AG08396 (cell line): ENCODE results near the gene TMEM229B.

Source experiments
- DNase-seq: peaks from one replicate; pipeline ENCODE4 v3.0.0; 2012; ENCODE audit warnings: low spot score, mixed read lengths

The TMEM229B gene

DNA sequence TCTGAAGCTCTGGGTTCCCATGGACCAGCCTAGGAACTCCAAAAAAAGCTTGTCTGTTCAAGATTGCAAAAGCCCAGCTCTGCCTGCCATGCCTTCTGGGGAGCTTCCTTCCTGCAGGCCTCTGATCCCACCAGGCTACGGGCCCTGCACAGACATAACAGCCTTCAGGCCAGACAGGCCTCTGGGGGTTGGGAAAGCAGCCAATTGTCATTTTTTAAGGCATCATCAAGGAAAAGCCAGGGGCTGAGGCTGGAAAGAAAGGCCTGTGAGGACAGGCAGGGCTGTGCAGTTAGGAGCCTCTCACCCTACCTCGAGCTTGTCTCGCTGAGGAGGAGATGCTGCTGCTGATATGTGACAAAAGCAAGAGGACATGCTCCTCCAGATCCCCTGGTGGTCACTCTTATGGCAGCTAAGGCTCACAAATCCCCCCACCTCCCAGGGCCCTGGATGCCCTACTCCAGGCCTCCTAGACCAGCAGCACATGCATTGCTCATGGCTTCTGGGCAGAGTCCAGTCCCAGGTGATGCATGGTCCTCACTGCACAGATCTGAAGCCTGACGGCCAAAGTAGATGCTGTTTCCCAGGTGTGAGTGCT, 2.9 kb downstream of the TMEM229B start:
- no peak for DNase-seq

DNA sequence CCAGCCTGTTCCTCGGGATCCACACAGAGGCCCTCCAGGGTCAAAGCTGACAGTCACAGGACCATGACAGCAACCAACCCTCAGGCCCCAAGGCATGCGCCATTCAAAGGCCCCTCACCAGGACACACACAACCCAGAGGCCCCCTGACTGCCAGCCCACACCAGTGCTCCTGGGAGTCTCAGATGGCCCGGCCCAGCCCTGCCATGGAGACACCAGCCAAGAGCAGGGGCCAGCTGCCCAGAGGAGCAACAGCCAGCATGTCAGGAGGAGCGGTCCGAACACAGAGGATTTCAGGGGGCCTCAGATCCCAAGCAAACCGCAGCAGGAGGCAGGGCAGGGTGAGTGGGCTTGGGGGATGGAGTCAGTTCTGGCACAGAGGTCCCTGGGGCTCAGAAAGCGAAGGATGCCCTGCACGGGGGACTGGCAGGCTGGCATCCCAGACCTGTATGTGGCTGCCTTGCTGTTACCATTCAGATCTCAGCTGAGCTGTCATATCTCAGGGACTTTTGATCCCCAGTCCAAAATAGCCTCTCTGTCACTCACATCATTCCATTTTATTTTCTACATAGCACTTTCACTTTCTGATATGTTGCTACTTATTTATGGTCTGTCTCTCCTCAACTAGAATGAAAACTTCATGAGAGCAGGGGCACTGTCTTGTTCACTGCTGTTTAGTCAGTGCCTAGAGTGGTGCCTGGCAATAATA, 4.8 kb downstream of the TMEM229B start:
- DNase-seq = no peak

DNA sequence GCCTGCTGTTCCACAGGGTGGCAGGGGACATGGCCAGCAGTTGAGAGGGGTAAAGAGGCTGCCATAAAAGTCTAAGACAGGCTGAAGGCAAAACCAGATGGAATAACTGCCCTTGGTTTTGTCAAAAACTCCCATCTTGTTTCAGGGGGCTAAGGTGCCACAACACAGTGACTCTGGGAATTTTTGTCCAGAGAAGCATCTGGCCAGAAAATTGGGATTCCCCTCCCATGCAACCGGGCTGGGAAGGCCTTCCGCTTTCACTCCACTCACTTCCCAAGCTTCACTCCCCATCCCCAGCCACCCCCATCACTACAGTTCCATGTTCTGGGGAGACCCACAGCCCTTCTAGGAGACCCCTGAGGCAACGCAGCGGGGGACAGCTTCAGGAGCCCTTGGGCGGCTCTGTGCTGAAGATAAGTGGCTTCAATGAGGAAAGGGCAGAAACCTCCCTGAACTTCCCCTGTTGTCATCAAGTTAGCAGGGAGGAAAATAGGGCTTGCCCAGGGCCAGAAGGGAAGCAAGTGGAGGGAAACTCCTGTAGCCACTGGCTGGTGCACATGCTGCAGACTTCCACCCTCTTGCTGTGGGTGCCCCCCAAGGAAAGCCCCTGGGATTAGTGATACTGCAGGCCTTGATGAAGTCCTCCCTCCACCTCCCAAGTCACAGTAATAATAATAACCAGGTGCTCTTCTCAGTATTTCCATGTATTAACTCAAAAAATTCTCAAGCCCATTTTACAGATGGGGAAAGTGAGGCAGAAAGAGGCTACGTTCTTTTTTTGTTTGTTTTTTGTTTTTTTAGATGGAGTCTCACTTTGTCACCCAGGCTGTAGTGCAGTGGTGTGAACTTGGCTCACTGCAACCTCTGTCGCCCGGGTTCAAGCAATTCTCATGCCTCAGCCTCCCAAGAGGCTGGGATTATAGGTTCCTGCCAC, 6.0 kb downstream of the TMEM229B start:
- no peak for DNase-seq

DNA sequence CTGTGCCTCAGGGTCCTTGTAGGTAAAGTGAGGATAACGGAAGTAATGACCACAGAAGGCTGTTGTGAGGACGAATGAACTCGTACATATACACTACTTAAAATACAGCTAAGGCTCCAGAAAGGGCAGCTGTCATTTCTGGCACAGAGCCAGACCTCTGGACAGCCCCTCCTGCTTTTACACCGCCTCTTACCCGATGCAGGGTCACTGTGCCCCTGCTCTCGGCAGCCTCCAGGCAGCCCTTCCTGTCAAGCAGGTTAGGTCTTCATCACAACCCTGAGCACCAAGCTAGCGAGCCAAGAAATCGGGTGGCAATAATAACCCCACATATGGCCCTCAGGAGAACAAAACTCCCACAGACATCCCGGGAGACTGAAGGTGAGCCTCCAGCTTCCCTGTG, 8.5 kb downstream of the TMEM229B start:
- DNase-seq = no peak

DNA sequence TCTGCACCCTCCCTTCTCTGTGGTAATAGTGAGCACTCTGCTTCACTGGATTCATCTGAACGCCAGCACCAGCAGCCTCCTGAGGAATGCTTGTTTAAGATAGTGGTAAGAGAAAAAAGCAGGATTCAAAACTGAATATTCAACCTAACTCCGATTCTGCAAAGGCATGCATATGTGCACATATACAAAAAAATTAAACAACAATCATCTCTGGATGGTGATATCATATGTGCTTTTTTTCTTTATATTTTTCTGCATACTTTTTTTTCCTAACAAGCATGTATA, 9.8 kb downstream of the TMEM229B start:
- DNase-seq = no peak

DNA sequence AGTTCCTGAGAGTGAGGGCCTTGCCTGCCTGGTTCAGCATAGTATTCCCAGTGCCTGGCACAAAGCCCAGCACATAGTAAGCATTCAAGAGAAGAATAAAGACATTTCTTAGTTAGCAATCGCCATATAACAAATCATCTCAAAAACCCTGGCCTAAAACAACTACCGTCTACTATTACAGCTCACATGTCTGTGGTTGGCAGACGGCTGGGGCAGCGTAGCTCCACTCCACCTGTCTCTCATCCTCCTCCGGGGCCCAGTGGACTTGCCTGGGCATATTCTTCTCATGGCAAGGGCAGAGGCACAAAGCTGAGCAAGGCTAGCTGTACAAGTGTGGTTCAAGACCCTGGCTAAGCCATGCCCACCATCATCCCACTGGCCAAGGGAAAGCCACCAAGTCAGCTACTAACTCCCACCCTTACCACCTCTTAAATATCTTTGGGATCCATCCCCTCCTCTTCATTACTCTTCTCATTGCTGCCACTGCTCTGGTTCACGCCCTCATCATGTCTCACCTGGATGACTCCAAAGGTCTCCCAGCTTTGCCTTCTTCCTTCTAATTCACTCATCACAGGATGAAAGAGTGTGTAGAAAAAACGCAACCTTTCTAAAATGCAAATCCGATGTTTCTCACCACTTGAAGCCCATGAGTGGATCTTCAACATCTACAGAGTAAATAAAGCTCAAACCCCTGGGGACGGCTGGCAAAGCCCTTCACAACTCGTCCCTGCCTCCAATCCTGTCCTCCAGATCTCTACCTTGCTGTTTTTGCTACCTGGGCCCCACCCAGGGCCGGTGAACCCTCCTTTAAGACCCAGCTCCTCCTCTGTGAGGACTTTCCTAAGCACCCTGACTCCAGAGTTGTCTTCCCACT, 10.4 kb downstream of the TMEM229B start:
- no peak for DNase-seq

DNA sequence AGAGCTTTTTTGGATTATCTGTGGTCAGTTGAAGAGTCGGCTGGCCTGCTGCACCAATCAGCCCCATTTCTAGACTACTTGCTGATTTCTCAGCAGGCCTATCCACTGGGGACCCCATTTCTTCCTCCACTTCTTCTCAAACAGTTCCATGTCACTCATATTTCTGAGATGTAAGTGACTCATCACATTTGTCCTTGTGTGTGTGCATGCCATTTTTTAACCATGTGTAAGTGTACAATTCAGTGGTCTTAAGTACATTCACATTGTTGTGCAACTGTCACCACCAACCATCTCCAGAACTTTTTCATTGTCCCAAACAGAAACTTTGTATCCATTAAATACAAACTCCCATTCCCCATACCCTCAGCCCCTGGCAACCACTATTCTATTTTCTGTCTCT, 14.2 kb downstream of the TMEM229B start:
- no peak for DNase-seq

DNA sequence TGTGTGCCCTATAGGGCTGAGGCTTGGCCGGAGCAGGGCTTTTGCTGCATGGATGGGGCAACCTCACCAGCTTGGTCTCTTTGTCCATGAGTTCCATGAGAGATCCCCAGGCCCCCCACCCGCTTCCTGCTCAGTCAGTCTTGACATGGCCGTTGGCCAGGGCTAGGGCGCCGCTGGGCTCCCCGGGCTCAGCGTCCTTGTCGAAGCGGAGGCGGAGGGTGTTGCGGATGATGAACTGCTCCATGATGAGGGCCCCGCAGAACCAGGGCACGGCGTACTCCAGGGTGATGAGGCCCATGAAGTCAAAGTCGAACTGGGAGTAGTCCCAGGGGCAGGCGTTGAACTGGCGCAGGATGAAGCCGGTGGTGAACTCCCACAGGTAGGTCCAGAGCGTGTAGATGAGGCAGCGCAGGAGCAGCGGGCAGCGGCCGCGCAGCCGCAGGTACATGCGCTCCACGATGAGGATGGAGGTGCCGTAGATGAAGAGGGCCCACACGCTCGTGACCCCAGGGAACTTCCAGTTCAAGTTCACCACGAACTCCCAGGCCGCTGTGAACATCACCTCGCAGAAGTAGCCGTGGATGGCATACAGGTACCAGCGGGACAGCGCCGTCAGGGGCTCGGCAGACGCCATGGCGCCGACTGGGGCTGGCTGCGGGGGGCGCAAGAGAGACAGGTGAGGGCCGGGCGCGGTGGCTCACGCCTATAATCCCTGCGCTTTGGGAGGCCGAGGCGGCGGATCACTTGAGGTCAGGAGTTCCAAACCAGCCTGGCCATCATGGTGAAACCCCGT, 15.0 kb downstream of the TMEM229B start:
- no peak for DNase-seq

DNA sequence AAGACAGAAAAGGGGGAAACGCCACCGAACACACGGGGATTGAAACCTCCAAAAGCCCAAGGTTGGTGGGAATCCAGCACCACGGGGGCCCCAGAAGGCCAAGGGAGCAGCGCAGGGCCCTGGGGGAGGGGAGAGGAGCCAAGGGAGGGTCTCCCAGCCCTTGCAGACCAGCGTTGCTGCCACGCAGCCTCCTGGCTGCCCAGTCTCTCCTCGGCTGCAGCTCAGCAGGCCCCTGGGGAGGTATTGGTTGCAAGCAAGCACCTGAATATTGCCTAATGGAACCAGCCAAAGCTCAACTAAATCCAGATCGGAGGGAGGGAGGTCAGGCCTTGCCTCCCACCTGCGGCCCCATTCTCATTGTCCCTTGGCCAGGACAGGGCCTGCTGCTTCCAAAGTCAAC, 15.8 kb downstream of the TMEM229B start:
- DNase-seq = no peak

DNA sequence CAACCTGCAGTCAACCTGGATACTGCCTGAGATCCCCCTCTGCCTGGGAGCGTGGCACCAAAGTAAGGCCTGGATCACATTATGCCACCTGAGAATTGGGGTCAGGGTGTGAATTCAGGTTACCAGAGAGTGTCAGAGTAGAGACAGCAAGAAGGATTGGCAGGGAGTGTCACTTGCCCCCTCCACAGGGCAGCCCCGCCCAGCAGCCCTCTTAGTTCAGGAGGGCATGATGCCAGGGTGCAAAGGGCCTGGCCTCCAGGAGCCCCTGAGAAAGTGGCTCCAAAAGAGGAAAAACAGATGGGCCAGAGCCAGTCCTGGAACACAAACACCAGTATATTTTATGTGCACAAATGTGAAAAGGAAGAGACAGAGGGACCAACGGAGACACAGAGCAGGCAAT, 18.6 kb downstream of the TMEM229B start:
- no peak for DNase-seq

DNA sequence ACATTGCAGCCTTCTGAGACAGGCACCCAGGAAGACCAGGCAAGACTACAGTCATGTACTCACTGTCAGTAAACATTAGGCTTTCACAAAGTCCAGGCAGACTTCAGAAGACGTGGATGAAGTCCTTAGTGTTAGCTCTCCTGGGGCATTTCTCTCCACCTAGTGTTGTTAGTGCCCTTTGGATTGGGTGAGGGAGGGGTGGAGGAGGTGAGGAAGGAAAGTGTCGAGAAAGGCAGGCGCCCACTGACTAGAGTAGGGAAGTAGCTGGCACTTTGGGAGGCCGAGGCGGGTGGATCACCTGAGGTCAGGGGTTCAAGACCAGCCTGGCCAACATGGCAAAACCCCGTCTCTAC, 20.2 kb downstream of the TMEM229B start:
- DNase-seq = no peak

DNA sequence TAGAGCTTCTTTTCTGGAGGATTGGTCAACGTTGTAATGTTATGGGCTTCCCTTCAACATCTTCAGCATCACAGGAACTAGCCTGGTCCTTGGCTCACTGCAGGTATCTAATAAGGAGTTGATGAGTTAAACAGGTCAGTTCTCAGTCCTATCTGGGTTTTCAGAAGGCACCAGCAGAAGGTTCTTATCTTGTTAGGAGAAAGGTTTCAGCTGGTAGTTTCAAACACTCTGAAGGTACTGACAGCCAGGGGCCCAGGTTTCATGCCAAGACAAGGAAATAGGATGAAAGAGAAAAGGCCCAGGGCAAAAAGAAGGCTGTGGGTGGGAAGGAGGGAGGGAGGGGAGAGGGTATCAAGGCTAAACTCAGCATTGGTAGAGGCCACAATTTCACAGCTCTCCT, 21.4 kb downstream of the TMEM229B start:
- DNase-seq = no peak

DNA sequence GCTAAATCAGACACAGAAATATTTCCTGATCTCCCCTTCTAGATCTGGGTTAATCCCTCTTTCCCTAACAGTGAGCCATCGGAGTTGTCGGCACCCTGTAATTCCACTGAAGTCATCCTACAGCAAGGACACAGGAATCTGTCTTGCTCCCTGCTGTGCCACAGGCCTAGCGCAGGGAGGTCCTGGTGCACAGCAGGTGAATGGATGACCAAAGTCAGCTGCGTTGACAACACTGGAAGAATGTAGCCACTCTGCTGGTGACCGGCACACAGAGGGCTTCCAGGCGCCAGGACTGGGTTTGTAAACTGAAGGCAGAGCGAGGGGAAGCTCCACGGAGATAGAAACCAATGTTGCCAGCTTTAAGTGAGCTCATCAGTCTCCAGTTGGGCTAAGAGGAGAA, 23.6 kb downstream of the TMEM229B start:
- DNase-seq = no peak

DNA sequence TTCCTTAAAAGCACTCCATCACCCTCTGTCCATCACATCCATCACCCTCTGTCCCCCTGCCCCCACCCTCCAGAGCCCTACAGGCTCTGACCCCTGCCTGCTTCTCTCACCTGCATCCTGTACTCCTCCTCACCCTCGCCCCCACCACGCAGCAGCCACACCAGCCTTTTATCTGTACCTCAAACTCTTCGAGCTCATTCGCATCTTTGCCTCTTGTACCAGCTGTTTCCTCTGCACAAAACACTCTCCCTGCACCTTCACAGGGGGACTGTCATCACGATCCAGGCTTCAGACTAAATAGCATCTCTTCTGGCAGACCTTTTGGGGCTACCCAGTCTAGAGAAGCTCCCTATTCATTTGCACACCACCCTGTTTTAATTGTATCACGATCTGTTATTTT, 24.1 kb downstream of the TMEM229B start:
- DNase-seq = no peak

DNA sequence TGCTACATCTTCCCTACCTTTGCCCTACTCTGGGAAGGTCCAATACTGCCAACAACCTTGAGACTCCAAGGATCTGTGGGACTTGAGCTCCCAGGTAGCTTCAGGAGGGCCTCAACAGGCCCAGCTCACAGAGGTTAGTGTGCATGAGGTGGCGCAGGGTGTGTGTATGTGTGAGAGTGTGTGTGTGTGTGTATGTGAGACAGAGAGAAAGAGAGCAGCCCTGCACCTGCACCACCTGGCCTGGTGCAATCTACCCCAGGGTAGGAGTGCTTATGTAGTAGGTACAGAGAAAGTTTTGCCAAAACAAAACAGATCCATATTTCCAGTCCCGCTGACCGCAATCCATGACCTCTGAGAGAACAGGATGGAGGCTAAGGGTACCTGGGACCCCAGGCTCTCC, 24.6 kb downstream of the TMEM229B start:
- DNase-seq = no peak

DNA sequence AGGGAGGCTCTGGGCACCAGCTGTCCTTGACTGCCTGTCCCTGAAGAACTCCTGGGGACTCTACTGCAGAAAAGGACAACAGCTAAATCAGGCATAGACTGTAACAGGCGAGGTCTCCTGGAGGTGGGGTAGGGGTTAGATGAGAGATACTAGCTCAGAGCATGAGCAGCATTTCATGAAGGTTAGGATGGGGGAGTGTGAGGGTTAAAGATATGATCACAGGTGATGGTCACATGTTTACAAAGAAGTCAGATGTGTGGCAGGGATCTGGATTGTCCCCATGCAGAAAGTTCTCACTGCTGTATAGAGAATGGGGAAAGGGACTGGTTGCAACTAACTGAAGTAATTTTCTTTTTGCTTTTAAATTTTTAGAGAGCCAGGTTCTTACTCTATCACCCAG, 26.5 kb downstream of the TMEM229B start:
- no peak for DNase-seq

DNA sequence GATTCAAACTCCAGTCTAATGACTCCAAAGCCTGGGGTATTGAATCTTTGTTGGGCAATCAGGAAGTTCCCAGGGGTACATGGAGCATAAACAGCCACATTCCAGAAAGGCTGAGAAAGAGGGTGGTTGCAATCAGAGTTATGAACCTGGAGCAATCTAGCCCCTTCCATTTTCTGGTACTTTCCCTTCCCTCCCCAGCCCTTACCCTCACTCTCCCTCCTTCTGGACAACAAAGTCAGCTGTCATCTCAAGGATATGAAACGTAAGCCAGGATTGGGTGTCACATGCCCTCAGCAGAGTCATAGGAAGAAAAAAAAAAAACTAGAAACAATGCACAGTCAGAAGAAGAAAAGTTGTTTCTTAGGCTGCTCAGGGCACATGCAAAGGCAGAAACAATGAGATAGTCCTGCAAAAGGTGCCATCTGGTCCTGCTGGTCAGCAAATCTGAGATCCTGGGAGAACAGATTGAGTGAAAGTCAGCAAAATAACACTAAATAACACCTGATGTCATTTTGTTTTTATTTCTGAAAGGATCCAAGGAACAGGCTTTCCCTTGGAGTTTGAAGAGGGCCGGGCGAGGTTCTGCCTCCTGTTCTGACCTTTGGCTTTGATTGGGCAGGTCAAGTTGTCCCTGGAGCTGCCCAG, 27.1 kb downstream of the TMEM229B start:
- DNase-seq = no peak

DNA sequence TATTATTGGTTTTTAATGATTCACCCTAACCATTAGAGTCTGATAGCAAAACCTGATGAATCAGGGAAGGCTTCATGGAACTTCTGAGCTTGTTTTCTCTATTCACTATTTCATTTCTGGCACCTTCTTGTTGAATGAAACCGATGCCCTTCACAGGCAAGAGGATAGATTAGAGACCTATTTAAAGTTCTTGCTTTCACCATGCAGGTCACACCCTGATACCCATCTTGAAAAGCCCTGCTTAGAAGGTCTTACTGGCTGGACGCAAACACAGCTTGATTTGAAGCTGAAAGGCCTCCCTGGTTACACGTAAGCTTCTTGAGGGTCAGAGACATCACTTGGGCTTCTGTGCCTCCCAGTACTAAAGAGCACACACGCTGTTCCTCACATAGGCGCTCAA, 29.2 kb downstream of the TMEM229B start:
- no peak for DNase-seq

DNA sequence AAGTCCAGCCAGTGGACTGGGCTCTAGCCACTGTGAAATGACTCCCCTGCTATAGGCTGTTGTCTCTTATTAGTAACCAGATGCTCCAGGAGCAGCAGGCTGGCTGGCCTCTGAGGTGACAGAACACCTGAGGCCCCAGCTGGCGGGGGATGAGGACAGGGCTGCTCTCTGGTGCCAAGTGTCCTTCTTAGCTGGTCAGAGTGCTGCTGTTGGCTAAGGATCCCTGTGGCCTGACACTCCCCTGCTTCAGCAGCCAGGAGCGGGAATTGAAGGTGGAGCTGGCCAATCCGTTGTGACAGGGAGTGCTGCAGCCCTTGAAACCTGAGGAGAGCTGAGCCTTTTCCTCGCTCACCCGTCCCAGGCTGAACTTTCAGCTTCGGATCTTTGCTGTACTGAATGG, 30.7 kb downstream of the TMEM229B start:
- DNase-seq = no peak

DNA sequence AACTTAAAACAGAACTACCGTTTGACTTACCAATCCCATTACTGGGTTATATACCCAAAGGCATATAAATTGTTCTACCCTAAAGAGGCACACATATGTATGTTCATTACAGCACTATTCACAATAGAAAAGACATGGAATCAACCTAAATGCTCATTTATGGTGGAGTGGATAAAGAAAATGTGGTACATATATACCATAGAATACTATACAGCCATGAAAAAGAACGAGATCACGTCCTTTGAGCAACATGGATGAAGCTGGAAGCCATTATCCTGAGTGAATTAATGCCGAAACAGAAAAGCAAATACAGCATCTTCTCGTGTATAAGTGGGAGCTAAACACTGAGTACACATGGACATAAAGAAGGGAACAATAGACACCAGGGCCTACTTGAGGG, 31.8 kb downstream of the TMEM229B start:
- DNase-seq = no peak
